Caki2 (cell line): ENCODE data around the gene NF1. TPM values are rescaled to one million over a fixed set of nuclear protein-coding genes. Genes with fewer than 3 reads are reported as not detected.

Experiments used
- DNase-seq: peaks from one replicate; pipeline ENCODE4 v3.0.0-alpha.2; 2015; ENCODE audit warnings: low read depth
- in situ Hi-C: cut with HindIII; loops from 2 replicates; pipeline ENCODE4 v1.10.0; 2016; ENCODE audit warnings: low sequenced_read_pairs, low pct_unique_long_range_greater_than_20kb, mixed read lengths
- total RNA-seq: library from RNA; depleted of rRNA; stranded (reverse); fragments of >200 nt; shearing (Covaris generic); gene quantifications from 2 replicates; pipeline ENCODE4 v1.2.3, GENCODE V29; 2014; ENCODE audit warnings: low replicate concordance; rRNA removed

NF1 gene
- total RNA-seq, 1 experiment from 2014 or later, result 15.5 TPM

- DNase-seq, result no peak
- in situ Hi-C loops, result no loop called here
Observed at GRCh38 chr17:31417051-31417792, 322.4 kb downstream of the NF1 start.

DNA sequence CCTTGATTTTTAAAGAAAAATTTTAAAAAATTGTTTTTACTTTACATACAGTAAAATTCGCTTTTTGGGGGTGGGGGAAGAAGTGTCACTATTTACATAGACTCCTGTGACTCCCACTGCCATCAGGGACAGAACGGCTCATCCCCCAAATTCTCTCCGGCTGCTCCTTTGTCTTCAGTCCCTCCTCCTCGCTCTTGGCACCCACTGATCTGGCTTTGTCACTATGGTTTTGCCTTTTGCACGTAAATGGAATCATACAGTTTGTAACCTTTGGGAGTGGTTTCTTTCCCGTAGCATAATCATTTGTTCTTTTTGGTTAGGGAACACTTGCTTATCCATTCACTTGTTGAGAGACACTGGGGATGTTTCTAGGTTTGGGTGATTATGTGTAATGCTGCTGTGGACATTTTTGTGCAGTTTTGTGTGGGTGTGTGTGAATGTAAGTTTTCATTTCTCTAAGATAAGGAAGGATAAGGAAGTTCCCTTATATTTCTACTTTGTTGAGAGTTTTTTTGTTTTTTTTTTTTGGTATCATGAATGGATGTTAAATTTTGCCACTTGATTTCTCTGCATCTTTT, 324.1 kb downstream of the NF1 start:
- in situ Hi-C loops, result no loop called here
- DNase-seq, result no peak

GRCh38 chr17:31422443-31422842, 327.7 kb downstream of the NF1 start:
- no peak for DNase-seq
- in situ Hi-C loops, result no loop called here

GRCh38 chr17:31424944-31425281, 330.1 kb downstream of the NF1 start:
- no peak for DNase-seq
- in situ Hi-C loops, result no loop called here

GRCh38 chr17:31425282-31426040, 330.7 kb downstream of the NF1 start:
- in situ Hi-C loops, result no loop called here

More at GRCh38 chr17:31425282-31426040, 330.7 kb downstream of the NF1 start:
- no peak for DNase-seq

Other genes starting within 250 kb of the NF1 start
- gene TEFM, start 188.7 kb upstream of the NF1 start, total RNA-seq, result 5.3 and 23.9 TPM in 2 replicates
- gene ADAP2, start 173.0 kb upstream of the NF1 start, total RNA-seq, result 15.5 and 21.6 TPM in 2 replicates
- 37.1 and 43.0 TPM in 2 replicates for gene RNF135, start 123.9 kb upstream of the NF1 start, total RNA-seq
- not detected in 2 replicates for gene OMG, start 202.3 kb downstream of the NF1 start, total RNA-seq
- gene EVI2B, start 219.1 kb downstream of the NF1 start, total RNA-seq, result not detected in 2 replicates
- not detected in 2 replicates for gene EVI2A, start 226.6 kb downstream of the NF1 start, total RNA-seq